Memory B cell (primary cell): ENCODE data around the gene SNED1.

Experiments used
- ATAC-seq: fragments of 150-1000 bp; cut with Tn5 transposase; 2 replicates; pipeline ENCODE4 v1.10.0; 2021; ENCODE audit warnings: low read depth, mild to moderate bottlenecking, moderate library complexity
- DNase-seq, 2 donors: peaks; one replicate each; pipeline ENCODE4 v3.0.0; 2022; ENCODE audit warnings: low spot score in 2 of 2
- H3K27ac Mint-ChIP-seq: one replicate; pipeline ENCODE4 v1.8.0; 2022; ENCODE audit warnings: mild to moderate bottlenecking, moderate library complexity, mixed read lengths
- H3K27me3 Mint-ChIP-seq: one replicate; pipeline ENCODE4 v1.8.0; 2022; ENCODE audit warnings: mixed read lengths
- H3K36me3 Mint-ChIP-seq: one replicate; pipeline ENCODE4 v1.8.0; 2022; ENCODE audit warnings: mild to moderate bottlenecking, mixed read lengths
- H3K4me1 Mint-ChIP-seq: one replicate; pipeline ENCODE4 v1.8.0; 2022; ENCODE audit warnings: mixed read lengths
- H3K4me3 Mint-ChIP-seq: one replicate; pipeline ENCODE4 v1.8.0; 2022; ENCODE audit warnings: mild to moderate bottlenecking, moderate library complexity, mixed read lengths
- H3K9me3 Mint-ChIP-seq: one replicate; pipeline ENCODE4 v1.8.0; 2022; ENCODE audit warnings: mixed read lengths

Gene SNED1

DNA sequence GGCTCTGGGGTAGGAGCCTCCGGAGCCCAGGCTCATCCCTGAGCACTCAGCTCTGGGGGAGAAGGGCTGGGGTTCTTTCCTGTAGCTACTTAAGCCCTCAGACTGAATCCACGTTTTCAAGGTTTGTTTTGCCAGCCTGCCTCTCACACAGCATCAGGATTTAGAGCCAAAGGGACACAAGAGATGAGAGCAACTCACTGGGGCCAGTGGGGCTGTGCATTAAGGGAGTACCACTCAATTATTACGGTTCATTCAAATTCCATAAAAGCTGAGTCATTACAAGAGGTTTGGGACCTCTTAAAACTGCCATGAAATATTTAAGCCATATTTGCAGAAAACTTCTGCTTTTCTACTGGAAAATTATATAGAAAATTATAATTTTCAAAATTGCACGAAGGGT is 17.1 kb upstream of the SNED1 start:
- H3K27ac Mint-ChIP-seq, result no peak overlapping the region
- H3K4me3 Mint-ChIP-seq, result no peak overlapping the region
- H3K4me1 Mint-ChIP-seq, result peaks cover 7% of the 10 kb centered on the region
- no peak for ATAC-seq
- H3K36me3 Mint-ChIP-seq, result no peaks in the 10 kb centered on the region
- peaks cover 12% of the 10 kb centered on the region for H3K27me3 Mint-ChIP-seq
- DNase-seq, result no peak
- no peaks in the 10 kb centered on the region for H3K9me3 Mint-ChIP-seq

DNA sequence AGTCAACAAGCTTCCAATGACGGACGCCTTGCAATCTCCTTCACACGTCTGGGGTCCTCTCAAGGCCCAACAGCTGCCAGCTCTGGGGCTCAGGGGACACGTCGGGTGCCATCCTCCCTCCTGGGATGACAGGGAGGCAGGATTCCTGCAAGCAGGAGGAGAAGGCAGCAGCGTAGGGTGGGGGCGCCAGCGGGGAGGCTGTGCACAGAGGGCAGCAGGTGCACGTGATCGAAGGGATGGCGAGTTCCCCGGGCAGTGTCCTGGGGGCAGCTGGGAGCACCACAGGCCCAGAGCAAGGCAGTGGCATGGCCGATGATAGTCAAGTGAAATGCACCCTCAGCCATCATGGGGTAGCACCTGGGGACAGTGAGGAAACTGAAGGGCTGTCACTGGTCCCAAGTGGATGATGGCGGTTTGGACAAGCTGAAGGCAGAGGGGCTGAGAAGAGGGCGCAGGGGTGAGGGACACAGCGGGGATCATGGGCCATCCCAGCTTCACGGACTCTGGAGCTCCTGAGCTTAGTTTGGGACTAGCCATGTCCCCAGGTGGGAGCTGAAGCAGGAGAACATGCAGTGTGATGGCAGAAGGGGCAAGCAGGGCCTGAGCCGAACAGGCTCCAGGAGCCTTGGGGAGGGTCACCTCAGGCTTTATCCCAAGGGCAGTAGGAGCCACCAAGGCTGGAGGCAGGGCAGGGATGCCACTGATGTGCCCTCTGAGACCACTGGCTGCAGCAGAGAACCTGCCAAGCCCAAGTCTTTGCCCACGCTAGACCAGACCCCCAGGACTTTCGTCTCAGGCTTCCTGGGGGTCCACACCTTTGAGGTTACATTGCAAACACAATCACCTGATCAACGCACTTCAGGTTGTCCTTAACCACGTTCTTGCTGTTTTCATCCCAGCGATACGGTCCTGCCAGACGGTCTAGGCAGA is 16.3 kb upstream of the SNED1 start:
- ATAC-seq, result no peak
- H3K36me3 Mint-ChIP-seq, result no peaks in the 10 kb centered on the region
- H3K27ac Mint-ChIP-seq, result no peak overlapping the region
- DNase-seq, result no peak
- H3K4me1 Mint-ChIP-seq, result peaks cover 7% of the 10 kb centered on the region
- H3K27me3 Mint-ChIP-seq, result peaks cover 12% of the 10 kb centered on the region
- no peak overlapping the region for H3K4me3 Mint-ChIP-seq
- H3K9me3 Mint-ChIP-seq, result no peaks in the 10 kb centered on the region

DNA sequence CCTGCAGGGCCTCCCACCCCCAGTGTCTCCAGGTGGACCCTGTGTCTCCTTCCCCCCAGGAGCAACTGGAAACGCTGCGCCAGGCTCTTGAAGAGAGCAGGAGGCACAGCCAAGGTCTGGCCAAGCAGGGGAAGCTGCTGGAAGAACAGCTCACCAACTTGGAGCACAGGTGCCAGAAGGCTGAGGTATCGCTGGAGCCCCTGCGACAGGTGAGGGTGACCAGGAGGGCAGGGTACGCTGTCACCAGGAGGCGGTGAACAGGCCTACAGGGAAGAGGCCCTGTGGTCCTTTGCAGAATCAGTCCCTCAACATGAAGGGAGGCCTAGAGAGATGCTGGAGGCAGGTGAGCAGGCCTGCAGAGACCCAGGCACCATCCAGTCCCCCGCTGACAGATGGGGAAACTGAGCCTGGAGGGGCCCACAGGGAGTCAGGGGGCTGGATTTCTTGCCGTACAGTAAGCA is 15.6 kb upstream of the SNED1 start:
- no peaks in the 10 kb centered on the region for H3K9me3 Mint-ChIP-seq
- peaks cover 12% of the 10 kb centered on the region for H3K27me3 Mint-ChIP-seq
- H3K27ac Mint-ChIP-seq, result no peak overlapping the region
- DNase-seq (no peak), ATAC-seq (no peak)
- H3K4me3 Mint-ChIP-seq, result no peak overlapping the region
- no peaks in the 10 kb centered on the region for H3K36me3 Mint-ChIP-seq
- H3K4me1 Mint-ChIP-seq, result peaks cover 7% of the 10 kb centered on the region

DNA sequence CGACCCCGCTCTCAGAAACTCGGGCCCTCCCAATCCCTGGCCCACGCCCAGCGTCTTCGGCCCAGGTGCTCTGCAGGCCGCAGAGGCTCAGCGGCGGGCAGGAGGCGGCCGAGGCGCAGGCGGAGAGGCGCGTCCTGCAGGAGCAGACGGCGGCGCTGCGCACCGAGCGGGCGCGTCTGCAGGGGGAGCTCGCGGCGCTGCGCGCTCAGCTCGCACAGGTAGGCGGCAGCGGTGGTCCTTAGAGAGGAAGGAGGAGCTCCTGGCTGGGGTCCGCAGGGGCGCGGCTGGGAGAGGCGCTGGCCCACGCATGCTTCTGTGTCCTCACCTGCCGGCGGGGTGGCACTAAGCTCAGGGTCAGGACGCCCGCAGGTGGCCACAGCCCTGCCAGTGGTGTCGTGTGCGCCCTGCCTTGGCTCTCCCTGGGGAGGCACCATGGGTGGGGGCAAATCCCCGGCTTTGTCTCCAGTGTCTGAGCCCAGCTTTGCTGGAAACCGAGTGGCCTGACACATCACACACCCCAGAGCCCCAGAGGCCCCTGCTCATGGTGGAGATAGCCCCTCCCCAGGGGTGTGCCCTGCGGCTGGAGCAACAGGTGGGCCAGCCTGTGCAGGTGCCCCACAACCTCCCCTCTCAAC is 14.9 kb upstream of the SNED1 start:
- H3K36me3 Mint-ChIP-seq, result no peaks in the 10 kb centered on the region
- no peak overlapping the region for H3K27ac Mint-ChIP-seq
- peaks cover 7% of the 10 kb centered on the region for H3K4me1 Mint-ChIP-seq
- DNase-seq (peak; percentile 56 to 66), ATAC-seq (peak; percentile 93)
- H3K4me3 Mint-ChIP-seq, result no peak overlapping the region
- no peaks in the 10 kb centered on the region for H3K9me3 Mint-ChIP-seq
- peaks cover 12% of the 10 kb centered on the region for H3K27me3 Mint-ChIP-seq

DNA sequence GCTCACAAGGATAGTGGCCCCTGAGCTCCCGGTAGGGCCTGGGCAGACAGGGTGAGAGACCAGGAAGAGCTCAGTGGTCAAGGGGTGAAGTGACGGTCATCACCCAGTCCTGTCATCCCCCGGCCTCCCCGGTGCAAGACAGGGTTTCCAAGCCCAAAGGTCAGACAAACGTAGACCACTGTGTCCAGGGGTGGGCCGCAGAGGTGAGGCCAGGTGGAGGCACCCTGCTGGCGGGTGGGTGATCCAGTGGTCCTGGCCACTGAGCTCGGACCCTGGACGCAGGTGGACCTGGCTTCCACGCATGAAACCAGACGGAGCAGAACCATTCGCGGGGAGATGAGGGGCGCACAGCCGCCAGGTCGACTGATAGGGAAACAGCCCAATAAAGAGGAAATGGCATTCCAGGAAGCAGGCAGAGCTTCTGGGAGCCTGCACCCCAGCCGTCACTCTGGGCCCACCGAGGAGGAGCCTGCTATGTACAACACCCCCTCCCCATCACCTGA is 14.4 kb upstream of the SNED1 start:
- H3K27ac Mint-ChIP-seq, result no peak overlapping the region
- H3K4me1 Mint-ChIP-seq, result peaks cover 7% of the 10 kb centered on the region
- no peak overlapping the region for H3K4me3 Mint-ChIP-seq
- no peaks in the 10 kb centered on the region for H3K9me3 Mint-ChIP-seq
- no peak for DNase-seq
- H3K36me3 Mint-ChIP-seq, result no peaks in the 10 kb centered on the region
- no peak for ATAC-seq
- H3K27me3 Mint-ChIP-seq, result peaks cover 12% of the 10 kb centered on the region

DNA sequence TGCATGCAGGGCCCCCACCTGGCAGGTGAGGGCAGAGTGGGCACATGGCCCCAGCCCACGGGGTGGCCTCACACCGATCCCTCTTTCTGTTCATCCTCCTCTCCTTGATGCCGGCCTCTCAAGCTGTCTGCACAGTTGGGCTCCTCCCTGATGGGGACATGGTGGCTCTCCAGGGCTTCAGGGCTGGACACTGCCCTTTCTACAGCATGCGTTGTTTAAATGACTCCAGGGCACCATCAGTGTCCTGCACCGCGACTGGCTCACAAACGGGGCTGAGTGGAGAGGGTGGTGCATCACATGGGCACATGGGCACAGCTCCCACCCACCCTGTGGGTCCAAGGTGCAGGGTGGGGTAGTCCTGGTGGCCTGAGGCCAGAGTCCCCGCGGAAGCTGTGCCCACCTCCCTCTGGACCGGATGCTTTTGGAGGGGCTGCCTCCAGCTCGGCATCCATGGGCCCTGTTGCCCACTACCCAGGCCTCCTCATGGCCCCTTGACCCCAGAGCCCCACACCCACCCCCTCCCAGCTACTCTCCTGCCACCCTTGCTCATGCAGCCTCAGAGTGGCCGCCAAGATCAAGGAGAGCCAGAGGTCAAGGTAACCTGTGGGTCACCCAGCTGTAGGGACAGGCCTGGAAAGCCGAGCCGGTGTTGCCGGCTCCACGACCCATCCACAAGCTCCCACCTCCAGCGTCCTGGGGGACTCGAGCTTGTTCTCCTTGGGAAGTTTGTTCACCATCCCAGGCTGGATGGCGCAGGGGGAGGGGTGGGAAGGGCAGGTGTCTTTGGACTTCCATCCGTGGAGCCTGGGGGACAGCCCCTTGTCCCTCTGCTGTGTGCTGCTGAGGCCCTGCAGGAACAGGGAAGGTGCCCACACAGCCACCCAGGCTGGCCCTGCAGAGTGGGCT is 12.3 kb upstream of the SNED1 start:
- H3K27ac Mint-ChIP-seq, result peak overlapping the region; percentile 71
- H3K36me3 Mint-ChIP-seq, result no peaks in the 10 kb centered on the region
- peaks cover 12% of the 10 kb centered on the region for H3K27me3 Mint-ChIP-seq
- peaks cover 9% of the 10 kb centered on the region for H3K4me1 Mint-ChIP-seq
- no peak overlapping the region for H3K4me3 Mint-ChIP-seq
- H3K9me3 Mint-ChIP-seq, result no peaks in the 10 kb centered on the region
- DNase-seq (no peak), ATAC-seq (no peak)

DNA sequence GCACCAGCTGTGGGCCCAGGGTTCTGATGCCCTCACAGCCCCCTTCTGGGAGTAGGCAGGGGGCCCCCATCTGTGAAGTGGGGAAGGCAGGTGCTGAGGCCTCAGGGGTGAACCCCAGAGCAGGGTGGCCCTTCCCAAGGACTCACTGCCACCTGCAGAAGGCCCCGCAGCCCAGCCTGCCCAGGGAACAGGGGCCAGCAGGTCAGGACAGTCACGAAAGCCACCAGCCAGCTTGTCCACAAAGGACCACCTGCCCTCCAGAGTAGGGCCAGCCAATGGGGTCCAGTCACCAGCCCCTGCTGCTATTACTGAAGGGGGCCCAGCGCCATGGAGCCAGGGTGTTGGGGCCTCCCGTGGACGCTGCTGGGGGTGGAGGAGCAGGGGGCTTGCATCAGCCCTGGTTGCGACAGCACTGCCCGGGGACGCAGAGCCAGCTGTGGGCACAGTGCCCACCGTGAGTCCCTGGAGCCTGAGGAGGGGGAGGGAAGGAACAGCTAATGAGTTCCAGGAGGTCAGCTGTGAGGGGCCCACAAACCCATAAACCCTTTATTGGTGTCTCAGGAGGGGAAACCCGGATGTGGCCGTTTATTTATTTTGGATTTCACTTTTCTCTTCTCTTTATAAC is 11.5 kb upstream of the SNED1 start:
- no peak overlapping the region for H3K27ac Mint-ChIP-seq

DNA sequence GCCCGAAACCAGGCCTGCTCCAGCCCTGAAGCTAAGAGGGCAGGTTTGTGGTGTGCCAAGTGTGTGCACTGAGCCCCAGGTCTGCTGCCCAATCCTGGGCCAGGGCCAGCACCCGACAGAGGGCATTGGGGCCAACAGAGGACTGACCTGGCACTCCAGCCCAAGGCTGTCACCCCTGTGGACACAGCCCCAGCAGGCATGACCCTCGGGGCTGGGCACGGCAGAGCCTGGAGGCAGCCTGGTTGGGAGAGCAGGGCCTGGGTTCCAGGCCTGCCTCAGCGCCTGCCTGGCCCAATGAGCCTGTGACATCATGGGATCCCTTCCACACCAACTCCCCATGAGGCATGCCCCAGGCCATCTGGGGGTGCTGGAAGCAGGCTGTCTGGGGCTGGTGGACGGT is 10.8 kb upstream of the SNED1 start:
- Mint-ChIP-seq H3K27ac (no peak overlapping the region), H3K36me3 (no peaks in the 10 kb centered on the region), H3K4me3 (no peak overlapping the region), H3K9me3 (no peaks in the 10 kb centered on the region), H3K4me1 (peaks cover 9% of the 10 kb centered on the region), H3K27me3 (peaks cover 13% of the 10 kb centered on the region)
- ATAC-seq, result no peak
- DNase-seq, result no peak

More for the DNA sequence above, 11.5 kb upstream of the SNED1 start:
- H3K27me3 Mint-ChIP-seq, result peaks cover 10% of the 10 kb centered on the region
- no peak overlapping the region for H3K4me3 Mint-ChIP-seq
- no peak for ATAC-seq
- peaks cover 9% of the 10 kb centered on the region for H3K4me1 Mint-ChIP-seq
- H3K9me3 Mint-ChIP-seq, result no peaks in the 10 kb centered on the region
- H3K36me3 Mint-ChIP-seq, result no peaks in the 10 kb centered on the region
- DNase-seq, result no peak

DNA sequence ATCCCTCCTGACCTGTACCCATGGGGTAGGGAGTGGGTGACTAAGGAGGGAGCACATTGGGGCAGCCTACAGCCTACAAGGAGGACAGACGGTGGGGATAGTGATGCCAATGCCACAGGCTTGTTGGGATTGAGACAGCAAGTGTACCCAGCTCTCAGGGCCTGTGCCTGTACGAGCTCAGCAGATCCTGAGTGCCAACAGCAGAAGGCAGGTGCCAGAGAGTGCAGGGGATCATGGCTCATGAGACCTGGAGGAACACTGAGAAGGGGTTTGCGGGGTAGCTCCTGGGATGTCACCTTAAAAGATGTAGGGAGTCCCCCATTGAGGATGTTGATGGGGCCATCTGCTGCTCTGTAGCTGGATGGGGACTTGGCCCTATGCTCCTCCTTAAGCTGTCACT is 10.3 kb upstream of the SNED1 start:
- ATAC-seq, result no peak
- H3K4me3 Mint-ChIP-seq, result no peak overlapping the region
- peaks cover 5% of the 10 kb centered on the region for H3K4me1 Mint-ChIP-seq
- H3K9me3 Mint-ChIP-seq, result no peaks in the 10 kb centered on the region
- no peaks in the 10 kb centered on the region for H3K36me3 Mint-ChIP-seq
- peaks cover 10% of the 10 kb centered on the region for H3K27me3 Mint-ChIP-seq
- DNase-seq, result no peak
- no peak overlapping the region for H3K27ac Mint-ChIP-seq

DNA sequence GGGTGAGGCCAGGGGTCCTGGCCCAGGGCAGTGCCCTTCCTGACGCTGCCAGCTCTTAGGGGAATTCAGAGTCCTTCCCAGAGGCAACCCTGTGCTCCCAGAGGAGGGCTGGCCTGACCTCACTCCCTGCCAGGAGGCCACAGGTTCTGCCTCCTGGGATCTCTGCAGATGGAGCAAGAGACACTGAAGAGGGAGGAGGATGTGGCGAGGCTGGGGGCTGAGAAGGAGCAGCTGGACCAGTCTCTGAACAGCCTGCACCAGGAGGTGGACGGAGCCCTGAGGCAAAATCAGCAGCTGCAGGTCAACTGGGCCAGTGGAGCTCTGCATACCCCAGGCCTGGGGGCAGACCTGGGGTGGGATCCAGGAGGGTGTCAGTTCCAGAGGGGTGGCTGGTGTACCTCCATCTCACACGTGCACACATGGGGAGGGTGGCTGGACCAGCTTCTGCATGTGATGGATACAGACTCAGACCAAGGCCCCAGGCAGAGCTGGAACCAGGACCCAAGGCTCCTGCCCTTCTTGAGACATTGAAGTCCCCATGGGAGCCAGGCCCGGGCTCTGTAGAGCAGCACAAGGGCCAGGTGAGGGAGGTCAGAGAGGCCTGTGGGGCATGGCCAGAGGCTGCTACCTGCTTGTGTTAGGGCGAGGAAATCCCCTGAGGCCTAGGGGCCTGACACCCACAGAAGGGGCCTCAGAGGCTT is 9.7 kb upstream of the SNED1 start:
- H3K27me3 Mint-ChIP-seq, result peaks cover 10% of the 10 kb centered on the region
- H3K4me3 Mint-ChIP-seq, result no peak overlapping the region
- no peaks in the 10 kb centered on the region for H3K9me3 Mint-ChIP-seq
- ATAC-seq, result no peak
- no peaks in the 10 kb centered on the region for H3K36me3 Mint-ChIP-seq
- H3K27ac Mint-ChIP-seq, result no peak overlapping the region
- H3K4me1 Mint-ChIP-seq, result peaks cover 4% of the 10 kb centered on the region
- DNase-seq, result no peak

DNA sequence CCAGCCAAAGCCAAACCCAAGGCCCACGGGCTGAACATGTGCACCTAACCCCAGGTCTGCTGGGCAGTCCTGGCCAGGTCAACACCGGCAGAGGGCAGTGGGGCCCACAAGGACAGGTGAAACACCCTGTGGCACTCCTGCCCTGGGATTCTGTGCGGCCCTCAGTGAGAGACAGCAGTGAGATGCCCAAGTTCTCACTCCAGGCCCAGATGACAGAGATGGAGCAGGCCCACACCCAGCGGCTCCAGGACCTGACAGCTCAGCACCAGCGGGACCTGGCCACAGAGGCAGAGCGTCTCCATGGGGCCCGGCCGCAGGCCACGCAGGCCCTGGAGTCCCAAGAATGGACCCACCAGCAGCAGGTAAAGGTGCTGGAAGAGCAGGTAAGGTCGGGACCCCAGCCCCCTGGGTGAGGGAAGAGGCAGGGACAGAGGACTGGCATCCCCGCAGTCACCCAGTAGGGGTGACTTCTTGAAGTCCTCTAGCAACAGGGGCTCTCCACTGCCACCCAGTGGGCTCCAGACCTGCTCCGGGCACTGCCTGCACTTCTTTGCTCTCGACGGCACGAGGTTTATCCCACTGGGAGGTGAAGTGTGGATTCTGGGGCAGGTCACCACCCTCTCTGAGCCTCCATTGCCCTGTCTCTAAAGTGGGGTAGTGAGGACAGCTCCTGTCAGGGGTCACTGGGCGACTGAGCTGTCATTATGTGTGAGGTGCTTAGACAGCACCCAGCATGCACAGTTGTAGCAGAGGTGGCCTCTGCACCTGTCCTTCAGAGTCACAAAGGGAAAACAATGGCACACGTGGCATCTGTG is 8.8 kb upstream of the SNED1 start:
- Mint-ChIP-seq H3K27me3 (peaks cover 10% of the 10 kb centered on the region), H3K4me3 (no peak overlapping the region), H3K36me3 (no peaks in the 10 kb centered on the region), H3K4me1 (peaks cover 2% of the 10 kb centered on the region), H3K9me3 (no peaks in the 10 kb centered on the region), H3K27ac (no peak overlapping the region)
- ATAC-seq (peak; percentile 42), DNase-seq (no peak)

DNA sequence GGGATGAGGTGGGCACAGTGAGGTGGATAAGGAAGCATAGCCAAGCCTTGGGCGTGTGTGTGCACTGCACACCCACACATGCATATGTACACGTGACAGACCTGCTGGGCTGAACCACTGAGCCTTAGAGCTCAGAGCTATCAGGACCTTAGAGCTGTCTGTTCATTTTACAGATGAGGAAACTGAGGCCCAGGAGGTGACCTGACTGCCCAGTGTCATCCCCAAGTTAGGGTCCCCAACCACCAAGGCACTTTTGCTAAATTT is 8.2 kb upstream of the SNED1 start:
- H3K27ac Mint-ChIP-seq, result no peak overlapping the region
- H3K9me3 Mint-ChIP-seq, result no peaks in the 10 kb centered on the region
- peak; percentile 44 for ATAC-seq

More for the DNA sequence above, 8.2 kb upstream of the SNED1 start:
- Mint-ChIP-seq H3K4me3 (no peak overlapping the region), H3K36me3 (no peaks in the 10 kb centered on the region), H3K4me1 (peaks cover 2% of the 10 kb centered on the region), H3K27me3 (peaks cover 10% of the 10 kb centered on the region)
- no peak for DNase-seq
